ENCODE measurements around the gene ADH7. TPM values are rescaled to one million over a fixed set of nuclear protein-coding genes. Genes with fewer than 3 reads are reported as not detected.

The ADH7 gene
- not detected in 2 replicates for polyA plus RNA-seq (2013)

DNA sequence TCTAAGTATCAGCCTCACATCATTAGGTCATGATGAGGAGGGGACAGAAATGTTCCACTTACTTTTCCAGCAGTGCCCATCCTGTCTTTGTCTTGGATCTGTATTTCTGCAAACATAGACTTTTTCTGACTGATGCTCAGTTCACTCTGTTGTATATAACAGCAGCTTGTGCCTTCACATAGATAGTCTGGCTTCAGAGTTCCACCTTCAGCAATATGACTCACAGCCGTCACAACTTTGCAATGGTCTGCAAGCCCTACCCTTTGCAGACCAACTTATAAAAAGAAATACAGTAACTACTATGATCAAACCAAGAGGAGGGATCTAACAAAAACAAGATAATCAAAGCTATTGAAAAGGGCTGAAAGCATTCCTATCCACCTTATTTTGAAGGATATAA lies at the start of gene ADH7:
TSS of gene ADH7 (minus strand) at position 189 of the 400 bp plus-strand sequence. CDS start at position 80, 109 bp downstream.
- Histone ChIP-seq H2BK5ac (ENCODE audit: low read depth, low read length, poor library complexity) (no peak within 1 kb of the TSS), H3K27ac (ENCODE audit: low read depth, low read length) (no peak within 1 kb of the TSS), H4K8ac (ENCODE audit: low read depth, low read length) (no peak within 1 kb of the TSS), H2BK12ac (ENCODE audit: low read length) (no peak within 1 kb of the TSS), H4K12ac (ENCODE audit: low read depth, low read length) (no peak within 1 kb of the TSS), H2BK120ac (ENCODE audit: insufficient read depth, low read length, poor library complexity) (no peak within 1 kb of the TSS), H3K9ac (ENCODE audit: low read length) (no peak within 1 kb of the TSS), H3K79me2 (ENCODE audit: control insufficient read depth, insufficient read depth, low read length, poor library complexity) (no peaks in the 10 kb centered on the region), H3K18ac (ENCODE audit: low read length) (no peak within 1 kb of the TSS), H3K23ac (ENCODE audit: low read length) (no peak within 1 kb of the TSS), H3K79me1 (ENCODE audit: low read length) (no peaks in the 10 kb centered on the region), H4K91ac (ENCODE audit: low read depth, low read length) (no peak within 1 kb of the TSS), H3K36me3 (ENCODE audit: control insufficient read depth in 1 of 2, insufficient read depth in 2 of 2, low read length in 2 of 2) (no peaks in the 10 kb centered on the region), H2AK5ac (ENCODE audit: low read length) (no peak within 1 kb of the TSS), H2AFZ (ENCODE audit: insufficient read depth, low read length, poor library complexity) (no peak within 1 kb of the TSS), H3K4me1 (ENCODE audit: control insufficient read depth in 1 of 2, insufficient read depth in 2 of 2, low read length in 2 of 2) (no peaks in the 10 kb centered on the region), H3K27me3 (ENCODE audit: insufficient read depth, low read length) (no peaks in the 10 kb centered on the region), H3K4ac (ENCODE audit: low read depth, low read length) (no peak within 1 kb of the TSS), H3K9me3 (ENCODE audit: insufficient read depth, low read depth, low read length) (no peaks in the 10 kb centered on the region), H3K4me3 (ENCODE audit: low read depth, low read length) (no peak within 1 kb of the TSS), H3K4me2 (ENCODE audit: low read length) (no peak within 1 kb of the TSS), H3K14ac (ENCODE audit: low read length) (no peak within 1 kb of the TSS)
- WGBS (ENCODE audit: extremely low coverage, insufficient coverage, insufficient read length), result no CpG with 5 or more reads among the region's 1 CpG
- DNase-seq, result no peak

DNA sequence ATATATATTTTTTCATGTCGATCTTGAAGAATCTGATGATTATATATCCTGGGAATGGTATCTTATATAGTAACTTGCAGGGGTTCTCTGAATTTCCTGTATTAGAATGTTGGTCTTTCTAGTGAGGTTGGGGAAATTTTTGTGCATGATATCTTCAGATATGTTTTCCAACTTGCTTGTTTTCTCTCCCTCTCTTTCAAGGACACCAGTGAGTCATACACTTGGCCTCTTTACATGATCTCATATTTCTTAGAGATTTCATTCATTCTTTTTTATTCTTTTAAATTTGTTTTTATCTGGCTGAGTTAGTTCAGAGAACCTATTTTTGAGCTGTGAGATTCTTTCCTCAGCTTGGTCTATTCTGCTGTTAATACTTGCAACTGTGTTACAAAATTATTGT lies 48.5 kb upstream of the ADH7 start:
- no peaks in the 10 kb centered on the region for H3K36me3 ChIP-seq (ENCODE audit: control insufficient read depth in 1 of 2, insufficient read depth in 2 of 2, low read length in 2 of 2)
- H2BK120ac ChIP-seq (ENCODE audit: insufficient read depth, low read length, poor library complexity), result no peak overlapping the region
- H3K18ac ChIP-seq (ENCODE audit: low read length), result no peak overlapping the region
- H4K8ac ChIP-seq (ENCODE audit: low read depth, low read length), result no peak overlapping the region
- no peak overlapping the region for H3K4me2 ChIP-seq (ENCODE audit: low read length)
- no peaks in the 10 kb centered on the region for H3K79me1 ChIP-seq (ENCODE audit: low read length)
- H2AFZ ChIP-seq (ENCODE audit: insufficient read depth, low read length, poor library complexity), result no peak overlapping the region
- H3K27me3 ChIP-seq (ENCODE audit: insufficient read depth, low read length), result no peaks in the 10 kb centered on the region
- H3K4me1 ChIP-seq (ENCODE audit: control insufficient read depth in 1 of 2, insufficient read depth in 2 of 2, low read length in 2 of 2), result no peaks in the 10 kb centered on the region
- no peak overlapping the region for H2BK12ac ChIP-seq (ENCODE audit: low read length)
- no peak overlapping the region for H3K27ac ChIP-seq (ENCODE audit: low read depth, low read length)
- no peak overlapping the region for H2BK5ac ChIP-seq (ENCODE audit: low read depth, low read length, poor library complexity)
- H3K79me2 ChIP-seq (ENCODE audit: control insufficient read depth, insufficient read depth, low read length, poor library complexity), result no peaks in the 10 kb centered on the region
- no peak overlapping the region for H3K14ac ChIP-seq (ENCODE audit: low read length)
- H3K23ac ChIP-seq (ENCODE audit: low read length), result no peak overlapping the region
- no peak overlapping the region for H4K91ac ChIP-seq (ENCODE audit: low read depth, low read length)
- H3K4me3 ChIP-seq (ENCODE audit: low read depth, low read length), result no peak overlapping the region
- no CpG with 5 or more reads among the region's 1 CpG for WGBS (ENCODE audit: extremely low coverage, insufficient coverage, insufficient read length)
- H3K4ac ChIP-seq (ENCODE audit: low read depth, low read length), result no peak overlapping the region
- no peak overlapping the region for H3K9ac ChIP-seq (ENCODE audit: low read length)
- DNase-seq, result no peak
- no peak overlapping the region for H4K12ac ChIP-seq (ENCODE audit: low read depth, low read length)
- peaks cover 9% of the 10 kb centered on the region for H3K9me3 ChIP-seq (ENCODE audit: insufficient read depth, low read depth, low read length)
- H2AK5ac ChIP-seq (ENCODE audit: low read length), result no peak overlapping the region

DNA sequence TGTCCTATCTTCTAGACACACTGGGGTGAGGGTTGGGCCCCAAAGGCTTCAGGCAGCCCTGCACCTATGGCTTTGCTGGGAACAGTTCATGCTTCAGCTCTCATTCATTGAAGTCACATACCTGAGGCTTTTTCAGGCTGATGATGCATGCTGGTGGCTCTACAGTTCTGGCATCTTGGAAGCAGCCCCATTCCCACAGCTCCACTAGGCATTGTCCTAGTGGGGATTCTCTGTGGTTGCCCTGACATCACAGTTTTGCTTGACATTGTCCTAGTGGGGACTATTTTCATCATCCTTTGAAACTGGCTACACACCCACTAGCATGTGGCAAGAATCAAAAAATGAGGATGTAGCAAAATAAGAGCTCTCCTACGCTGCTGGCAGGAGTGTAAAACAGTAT lies 38.0 kb upstream of the ADH7 start:
- no peaks in the 10 kb centered on the region for H3K79me1 ChIP-seq (ENCODE audit: low read length)
- H3K4me1 ChIP-seq (ENCODE audit: control insufficient read depth in 1 of 2, insufficient read depth in 2 of 2, low read length in 2 of 2), result no peaks in the 10 kb centered on the region
- H2BK12ac ChIP-seq (ENCODE audit: low read length), result no peak overlapping the region
- no peaks in the 10 kb centered on the region for H3K36me3 ChIP-seq (ENCODE audit: control insufficient read depth in 1 of 2, insufficient read depth in 2 of 2, low read length in 2 of 2)
- no peak overlapping the region for H4K12ac ChIP-seq (ENCODE audit: low read depth, low read length)
- WGBS (ENCODE audit: extremely low coverage, insufficient coverage, insufficient read length), result no CpG with 5 or more reads among the region's 1 CpG
- no peak overlapping the region for H3K23ac ChIP-seq (ENCODE audit: low read length)
- H3K9me3 ChIP-seq (ENCODE audit: insufficient read depth, low read depth, low read length), result no peaks in the 10 kb centered on the region
- H2AFZ ChIP-seq (ENCODE audit: insufficient read depth, low read length, poor library complexity), result no peak overlapping the region
- no peak overlapping the region for H3K27ac ChIP-seq (ENCODE audit: low read depth, low read length)
- no peaks in the 10 kb centered on the region for H3K27me3 ChIP-seq (ENCODE audit: insufficient read depth, low read length)
- no peak overlapping the region for H3K14ac ChIP-seq (ENCODE audit: low read length)
- no peak overlapping the region for H2BK120ac ChIP-seq (ENCODE audit: insufficient read depth, low read length, poor library complexity)
- H4K91ac ChIP-seq (ENCODE audit: low read depth, low read length), result no peak overlapping the region
- no peak overlapping the region for H3K4me3 ChIP-seq (ENCODE audit: low read depth, low read length)
- no peak overlapping the region for H3K18ac ChIP-seq (ENCODE audit: low read length)
- H3K79me2 ChIP-seq (ENCODE audit: control insufficient read depth, insufficient read depth, low read length, poor library complexity), result no peaks in the 10 kb centered on the region
- no peak overlapping the region for H2BK5ac ChIP-seq (ENCODE audit: low read depth, low read length, poor library complexity)
- DNase-seq, result peak; percentile 46 to 53
- H4K8ac ChIP-seq (ENCODE audit: low read depth, low read length), result no peak overlapping the region
- no peak overlapping the region for H2AK5ac ChIP-seq (ENCODE audit: low read length)
- H3K4me2 ChIP-seq (ENCODE audit: low read length), result no peak overlapping the region
- no peak overlapping the region for H3K9ac ChIP-seq (ENCODE audit: low read length)
- H3K4ac ChIP-seq (ENCODE audit: low read depth, low read length), result no peak overlapping the region

DNA sequence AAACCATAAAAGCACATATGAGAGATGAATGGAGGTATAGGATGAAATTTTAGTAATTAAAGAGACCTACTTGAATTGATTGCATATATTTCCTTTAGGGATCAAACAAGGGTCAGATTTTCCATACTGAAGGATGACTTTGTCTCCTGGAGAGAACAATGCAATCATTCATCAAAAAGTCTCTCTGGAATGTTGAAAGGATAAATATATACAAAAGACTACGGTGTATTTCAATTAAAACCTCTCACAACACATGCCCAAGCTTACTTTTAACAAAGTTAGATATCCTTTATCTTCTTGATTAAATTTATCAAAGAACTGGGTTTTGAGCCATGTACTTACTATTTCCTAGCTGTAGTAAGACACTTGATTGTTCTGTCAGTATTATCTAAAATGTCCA lies 36.8 kb upstream of the ADH7 start:
- H2BK5ac ChIP-seq (ENCODE audit: low read depth, low read length, poor library complexity), result no peak overlapping the region
- no peak overlapping the region for H2AFZ ChIP-seq (ENCODE audit: insufficient read depth, low read length, poor library complexity)
- WGBS (ENCODE audit: extremely low coverage, insufficient coverage, insufficient read length), result no CpG with 5 or more reads among the region's 1 CpG
- no peaks in the 10 kb centered on the region for H3K27me3 ChIP-seq (ENCODE audit: insufficient read depth, low read length)
- no peak overlapping the region for H3K4me2 ChIP-seq (ENCODE audit: low read length)
- no peaks in the 10 kb centered on the region for H3K79me1 ChIP-seq (ENCODE audit: low read length)
- no peak overlapping the region for H3K4me3 ChIP-seq (ENCODE audit: low read depth, low read length)
- H3K79me2 ChIP-seq (ENCODE audit: control insufficient read depth, insufficient read depth, low read length, poor library complexity), result no peaks in the 10 kb centered on the region
- H2BK120ac ChIP-seq (ENCODE audit: insufficient read depth, low read length, poor library complexity), result no peak overlapping the region
- no peak for DNase-seq
- no peak overlapping the region for H3K14ac ChIP-seq (ENCODE audit: low read length)
- H3K4me1 ChIP-seq (ENCODE audit: control insufficient read depth in 1 of 2, insufficient read depth in 2 of 2, low read length in 2 of 2), result no peaks in the 10 kb centered on the region
- no peaks in the 10 kb centered on the region for H3K36me3 ChIP-seq (ENCODE audit: control insufficient read depth in 1 of 2, insufficient read depth in 2 of 2, low read length in 2 of 2)
- H3K27ac ChIP-seq (ENCODE audit: low read depth, low read length), result no peak overlapping the region
- H2BK12ac ChIP-seq (ENCODE audit: low read length), result no peak overlapping the region
- no peak overlapping the region for H3K23ac ChIP-seq (ENCODE audit: low read length)
- no peak overlapping the region for H4K12ac ChIP-seq (ENCODE audit: low read depth, low read length)
- H3K9me3 ChIP-seq (ENCODE audit: insufficient read depth, low read depth, low read length), result no peaks in the 10 kb centered on the region
- no peak overlapping the region for H4K91ac ChIP-seq (ENCODE audit: low read depth, low read length)
- H4K8ac ChIP-seq (ENCODE audit: low read depth, low read length), result no peak overlapping the region
- H3K18ac ChIP-seq (ENCODE audit: low read length), result no peak overlapping the region
- H3K9ac ChIP-seq (ENCODE audit: low read length), result no peak overlapping the region
- H3K4ac ChIP-seq (ENCODE audit: low read depth, low read length), result no peak overlapping the region
- no peak overlapping the region for H2AK5ac ChIP-seq (ENCODE audit: low read length)

All from trophoblast cell (in vitro differentiated cells and primary cell).